GM19023 (cell line): ENCODE measurements around the gene TTC9.
"Not testable (repeated sequence)": the region's sequence is repeated elsewhere in the genome, so short reads cannot be mapped to it uniquely, and the experiment has no call there.

Experiments
- ATAC-seq: cut with Tn5 transposase; IDR thresholded peaks from one replicate; pipeline ENCODE4 v1.9.1; 2021; ENCODE audit warnings: mild to moderate bottlenecking, moderate library complexity; ENCODE audit not compliant: unreplicated experiment

The TTC9 gene

GRCh38 chr14:70671652-70672644 lies 30.2 kb downstream of the TTC9 start:
- no peak for ATAC-seq

DNA sequence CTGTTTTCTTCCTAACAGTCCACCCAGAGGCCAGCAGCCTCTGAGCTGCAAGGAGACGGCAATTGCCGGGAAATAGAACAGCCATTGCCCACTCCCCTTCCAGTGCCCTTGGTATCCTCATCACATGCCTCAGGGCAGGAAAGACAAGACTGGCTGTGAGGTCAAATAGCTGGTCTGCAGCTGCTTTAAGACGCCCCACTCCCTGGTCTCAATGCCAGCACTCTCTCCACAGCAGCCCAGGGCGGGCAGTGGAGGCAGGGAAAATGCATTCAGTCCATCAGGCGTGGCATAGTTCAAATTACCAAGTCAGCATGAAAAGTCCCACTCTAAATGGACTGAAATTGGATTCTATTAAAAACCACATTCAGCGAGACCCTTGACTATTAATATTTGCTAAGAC lies 35.6 kb downstream of the TTC9 start:
- no peak for ATAC-seq

DNA sequence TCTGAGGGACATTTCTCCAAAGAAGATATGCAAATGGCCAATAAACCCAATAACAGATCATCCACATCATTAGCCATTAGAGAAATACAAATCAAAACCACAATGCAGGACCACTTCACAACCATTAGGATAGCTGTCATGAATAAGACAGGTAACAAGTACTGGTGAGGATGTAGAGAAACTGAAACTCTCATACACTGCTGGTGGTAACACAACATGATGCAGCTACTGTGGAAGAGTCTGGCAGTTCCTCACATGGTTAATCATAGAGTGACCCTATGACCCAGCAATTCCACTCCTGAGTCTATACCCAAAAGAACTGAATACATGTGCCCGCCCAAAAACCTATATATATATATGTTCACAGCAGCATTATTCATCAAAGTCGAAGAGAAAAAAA lies 39.0 kb downstream of the TTC9 start:
- ATAC-seq: no peak

- no peak for ATAC-seq
Observed at GRCh38 chr14:70683983-70684382, 42.3 kb downstream of the TTC9 start.

DNA sequence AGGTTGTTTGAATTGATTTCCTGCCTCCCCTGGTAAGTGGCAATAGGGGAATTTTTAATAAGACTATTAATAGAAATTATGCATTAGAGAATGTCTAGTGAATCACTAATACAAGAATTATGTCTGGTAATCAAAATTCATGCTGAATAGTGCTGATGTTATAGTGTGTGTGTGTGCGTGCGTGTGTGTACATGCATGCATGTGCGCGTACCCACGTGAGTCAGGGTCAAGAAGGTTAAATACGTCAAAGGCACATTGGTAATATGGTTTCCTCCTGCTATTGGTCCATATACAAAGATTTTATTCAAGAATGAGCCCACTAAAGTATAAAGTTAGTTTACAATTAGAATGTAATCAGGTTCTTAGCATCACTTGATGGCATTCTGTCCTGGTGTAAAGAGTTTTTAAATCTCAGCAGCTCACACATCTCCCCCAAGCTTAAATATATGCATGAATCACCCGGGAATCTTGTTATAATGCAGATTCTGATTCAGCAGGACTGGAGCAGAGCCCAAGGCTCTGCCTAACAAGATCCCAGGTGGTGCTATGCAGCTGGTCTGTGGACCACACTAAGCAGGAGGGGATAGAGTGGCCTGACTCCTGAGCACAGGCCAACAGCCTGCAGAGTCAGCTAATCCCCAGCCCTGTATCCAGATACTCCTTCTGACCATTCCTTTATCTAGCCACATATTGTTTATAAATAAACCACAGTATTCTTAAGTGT lies 43.9 kb downstream of the TTC9 start:
- ATAC-seq: no peak

- ATAC-seq: no peak
Observed at GRCh38 chr14:70692210-70692609, 50.5 kb downstream of the TTC9 start.

DNA sequence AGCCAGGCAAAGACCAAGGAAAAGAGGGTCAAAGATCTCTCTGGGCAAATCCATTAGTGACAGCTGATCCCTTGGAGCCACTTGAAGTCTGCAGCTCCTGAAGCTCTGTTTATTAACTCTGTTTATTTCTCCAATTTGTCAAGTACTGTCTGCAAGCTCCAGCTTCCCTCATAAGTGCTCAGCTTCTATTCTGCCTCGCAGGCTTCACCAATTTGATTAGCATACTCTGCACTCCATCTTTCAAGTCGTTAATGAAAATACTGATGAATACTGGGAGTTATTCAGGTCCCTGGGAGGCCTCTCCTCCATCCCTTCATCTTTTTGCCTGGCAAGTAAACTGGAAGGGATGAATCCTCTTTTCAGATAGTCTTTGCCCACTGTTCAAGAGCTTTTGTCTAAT lies 54.3 kb downstream of the TTC9 start:
- no peak for ATAC-seq

DNA sequence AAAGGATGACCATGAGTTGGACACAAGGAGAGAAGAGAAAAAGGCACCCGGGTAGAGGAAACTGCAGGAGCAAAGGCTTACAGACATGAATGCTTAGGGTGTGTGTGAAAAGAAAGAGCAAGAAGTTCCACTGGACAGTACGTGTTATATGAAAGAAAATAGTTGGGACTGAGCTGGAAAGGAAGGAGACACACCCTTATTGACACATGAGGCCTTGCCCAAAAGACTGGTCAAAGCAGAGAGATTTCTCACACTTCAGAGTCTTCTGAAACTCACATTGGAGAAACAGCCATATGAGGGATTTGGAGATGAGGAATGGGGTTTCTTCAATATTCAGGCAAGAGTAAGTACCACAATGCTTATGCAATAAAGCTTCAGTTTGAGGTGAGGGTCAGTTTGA lies 56.0 kb downstream of the TTC9 start:
- no peak for ATAC-seq

DNA sequence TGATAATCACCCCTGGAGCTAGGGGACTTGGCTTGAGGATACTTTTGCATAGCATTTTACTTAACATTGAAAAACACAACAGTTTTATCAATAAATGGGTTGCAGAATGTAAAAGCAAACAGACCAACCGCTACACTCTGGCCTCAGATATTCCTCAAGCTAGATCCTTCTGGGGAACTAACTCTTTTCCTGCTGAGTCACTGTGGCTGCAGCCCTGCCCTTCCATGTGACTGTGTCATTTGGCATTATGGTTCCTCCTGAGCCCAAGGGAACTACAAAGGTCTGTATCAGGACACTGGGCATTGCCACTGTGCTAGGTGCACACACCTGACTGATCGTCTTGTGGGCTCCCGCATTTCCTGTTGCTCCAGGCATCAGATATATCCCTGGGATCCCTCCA lies 56.6 kb downstream of the TTC9 start:
- no peak for ATAC-seq

- no peak for ATAC-seq
Observed at GRCh38 chr14:70699646-70700045, 57.9 kb downstream of the TTC9 start.

GRCh38 chr14:70700955-70701585 lies 59.4 kb downstream of the TTC9 start:
- ATAC-seq: no peak

DNA sequence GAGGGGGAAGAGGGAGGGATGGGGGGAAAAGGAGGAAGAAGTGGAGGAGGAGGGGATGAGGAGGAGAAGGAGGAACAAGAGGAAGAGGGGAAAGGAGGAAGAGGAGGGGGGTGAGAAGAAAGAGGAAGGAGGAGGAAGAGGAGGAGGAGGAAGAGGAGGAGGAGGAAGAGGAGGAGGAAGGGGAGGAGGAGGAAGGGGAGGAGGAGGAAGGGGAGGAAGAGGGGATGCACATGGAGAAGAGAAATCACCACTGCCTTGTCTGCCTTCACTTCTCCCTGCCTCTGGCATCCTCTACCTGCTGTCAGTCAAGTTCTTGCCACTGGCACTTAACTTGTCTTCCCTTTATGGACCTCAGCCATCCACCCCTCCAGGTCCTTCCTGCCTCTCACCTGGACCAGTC lies 59.9 kb downstream of the TTC9 start:
- no peak for ATAC-seq

DNA sequence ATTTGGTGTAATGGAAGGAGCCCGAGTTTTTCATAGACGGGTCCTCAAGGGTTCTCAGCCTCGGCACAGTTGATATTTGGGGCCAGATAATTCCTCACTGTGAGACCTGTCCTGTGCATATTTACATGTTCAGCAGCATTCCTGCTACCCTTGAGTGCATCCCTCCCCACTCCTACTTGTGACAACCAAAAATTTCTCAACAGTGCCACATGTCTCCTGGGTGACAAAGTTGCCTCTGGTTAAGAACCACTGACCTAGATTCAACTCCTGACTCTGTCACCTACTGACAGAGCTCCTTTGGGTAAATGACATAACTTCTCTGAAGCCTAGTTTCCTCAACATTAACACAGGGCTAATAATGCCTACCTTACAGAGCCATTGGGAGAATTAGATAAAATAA lies 60.4 kb downstream of the TTC9 start:
- no peak for ATAC-seq

DNA sequence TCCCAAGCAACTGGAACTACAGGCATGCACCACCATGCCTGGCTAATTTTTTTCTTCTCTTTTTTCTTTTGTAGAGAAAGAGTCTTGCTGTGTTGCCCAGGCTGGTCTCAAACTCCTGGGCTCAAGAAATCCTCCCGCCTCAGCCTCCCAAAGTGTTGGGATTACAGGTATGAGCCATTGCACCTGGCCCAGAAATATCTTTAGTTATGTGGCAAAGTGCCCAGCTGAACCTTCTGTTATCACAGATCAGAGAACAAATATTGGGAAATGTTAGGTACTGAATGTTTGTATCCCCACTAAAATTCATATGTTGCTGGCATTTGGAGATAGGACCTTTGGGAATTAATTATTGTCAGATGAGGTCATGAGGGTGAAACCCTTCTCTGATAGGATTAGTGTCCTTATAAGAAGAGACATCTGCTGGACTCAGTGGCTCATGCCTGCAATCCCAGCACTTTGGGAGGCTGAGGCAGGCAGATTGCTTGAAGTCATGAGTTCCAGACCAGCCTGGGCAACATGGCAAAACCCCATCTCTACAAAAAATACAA lies 62.0 kb downstream of the TTC9 start:
- ATAC-seq: not testable (repeated sequence)

DNA sequence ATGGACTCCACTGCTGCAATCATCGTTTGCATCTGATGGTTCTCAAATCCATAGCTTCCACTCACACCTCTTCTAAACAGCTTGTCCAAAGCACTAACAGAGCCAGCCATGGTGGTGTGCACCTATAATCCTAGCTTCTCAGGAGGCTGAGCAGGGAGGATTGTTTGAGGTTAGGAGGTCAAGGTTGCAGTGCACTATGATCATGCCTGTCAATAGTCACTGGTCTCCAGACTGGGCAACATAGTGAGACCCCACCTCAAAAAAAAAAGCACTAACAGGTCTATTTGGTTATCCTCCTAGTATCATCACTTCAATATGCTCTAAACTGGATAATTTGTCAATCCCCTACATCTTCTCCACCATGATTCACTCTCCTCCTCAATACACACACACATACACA lies 63.2 kb downstream of the TTC9 start:
- no peak for ATAC-seq

- ATAC-seq: no peak
Observed at GRCh38 chr14:70706177-70706576, 64.5 kb downstream of the TTC9 start.

- peak; percentile 73 for ATAC-seq
Observed at GRCh38 chr14:70707138-70708038, 65.7 kb downstream of the TTC9 start.

GRCh38 chr14:70708717-70709570 lies 67.2 kb downstream of the TTC9 start:
- ATAC-seq: no peak

DNA sequence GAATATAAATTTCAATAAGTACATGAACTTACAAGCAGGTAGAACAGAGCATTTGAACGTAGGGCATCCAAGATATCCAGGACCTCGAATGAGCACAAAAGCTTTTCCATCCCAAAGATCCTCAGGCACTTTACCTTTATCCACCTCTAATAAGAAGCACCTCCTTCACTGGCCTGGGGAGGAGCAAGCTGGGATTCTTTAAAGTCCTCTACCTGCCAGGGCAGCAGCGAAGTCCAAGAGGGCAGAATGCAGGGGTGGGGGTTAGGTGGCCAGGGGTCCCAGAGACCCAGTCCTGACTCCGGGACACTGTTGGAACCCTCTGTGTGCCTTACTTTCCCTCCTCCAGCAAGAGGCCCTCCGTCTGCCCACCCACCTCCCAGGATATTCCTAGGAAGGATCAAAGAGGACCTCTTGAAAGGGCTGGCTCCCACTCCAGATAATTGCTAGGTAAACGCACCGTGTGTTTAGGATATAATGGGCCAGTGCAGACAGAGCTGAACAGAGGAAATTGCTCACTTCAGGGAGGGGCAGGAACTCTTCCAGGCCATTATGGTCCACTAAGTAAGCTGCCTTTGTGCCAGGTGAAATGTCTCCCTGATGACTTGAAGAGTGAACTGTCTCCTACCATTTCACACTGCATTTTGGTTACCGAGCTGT lies 68.1 kb downstream of the TTC9 start:
- ATAC-seq: no peak
